ENCODE measurements around the gene BASP1.

Gene BASP1

DNA sequence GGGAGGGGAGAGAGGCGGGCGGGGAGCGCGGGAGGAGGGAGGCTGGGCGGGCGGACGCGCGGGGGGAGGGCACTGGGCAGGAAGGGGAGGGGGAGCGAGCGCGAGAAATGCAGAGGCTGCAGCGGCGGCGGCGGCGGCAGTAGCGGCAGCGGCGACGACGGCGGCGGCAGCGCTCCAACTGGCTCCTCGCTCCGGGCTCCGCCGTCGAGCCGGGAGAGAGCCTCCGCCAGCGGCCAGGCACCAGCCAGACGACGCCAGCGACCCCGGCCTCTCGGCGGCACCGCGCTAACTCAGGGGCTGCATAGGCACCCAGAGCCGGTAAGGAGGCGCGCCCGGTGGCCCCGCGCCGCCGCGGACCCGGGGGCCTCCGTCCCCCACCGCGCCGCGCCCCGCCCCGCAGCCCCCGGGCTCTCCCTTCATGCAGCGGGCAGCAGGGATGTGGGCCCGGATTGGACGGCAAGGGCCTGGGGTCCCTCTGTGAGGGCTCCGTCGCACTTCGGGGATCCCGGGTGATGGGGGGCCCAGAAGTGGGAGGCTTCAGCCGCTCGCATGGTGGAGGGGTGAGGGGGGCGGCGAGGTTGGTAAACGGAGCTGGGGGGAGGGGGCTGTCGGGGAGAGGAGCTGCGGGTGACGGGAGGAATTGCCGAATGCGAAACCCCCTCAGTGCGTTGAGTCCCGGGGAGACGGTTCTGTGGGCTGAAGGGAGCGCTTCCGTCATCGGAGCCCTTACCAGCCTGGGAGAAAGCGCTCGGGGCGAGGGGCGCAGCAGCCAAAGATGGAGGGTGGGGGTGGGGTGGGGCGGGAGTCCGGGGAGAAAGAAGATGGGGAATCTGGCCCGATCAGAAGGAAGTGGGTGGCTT, at the start of gene BASP1:
BASP1 (plus strand) TSS at position 139 of the 860 bp plus-strand sequence. CDS start 57,586 bp downstream, outside the sequence.
- DNase-seq (ENCODE audit: low read depth): peak; percentile 85

DNA sequence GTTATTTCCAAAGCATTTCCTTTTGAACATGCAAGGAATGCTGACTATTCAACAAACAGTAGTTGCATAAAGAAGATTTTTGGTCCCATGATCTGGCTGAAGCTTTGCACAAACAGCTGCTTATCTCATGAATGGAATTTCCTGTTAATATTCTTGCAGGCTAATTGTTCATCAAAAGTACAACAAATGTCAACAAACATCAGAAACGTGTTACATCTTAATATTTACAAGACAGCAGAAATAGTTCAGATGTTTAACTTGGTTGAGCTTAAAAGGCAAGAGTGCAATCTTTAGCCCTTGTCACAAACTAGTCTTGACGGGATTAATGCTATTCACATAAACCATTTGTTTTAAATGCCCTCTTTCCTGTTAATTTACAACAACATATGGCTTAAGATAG, 47.9 kb upstream of the BASP1 start:
- DNase-seq (ENCODE audit: low read depth): no peak

DNA sequence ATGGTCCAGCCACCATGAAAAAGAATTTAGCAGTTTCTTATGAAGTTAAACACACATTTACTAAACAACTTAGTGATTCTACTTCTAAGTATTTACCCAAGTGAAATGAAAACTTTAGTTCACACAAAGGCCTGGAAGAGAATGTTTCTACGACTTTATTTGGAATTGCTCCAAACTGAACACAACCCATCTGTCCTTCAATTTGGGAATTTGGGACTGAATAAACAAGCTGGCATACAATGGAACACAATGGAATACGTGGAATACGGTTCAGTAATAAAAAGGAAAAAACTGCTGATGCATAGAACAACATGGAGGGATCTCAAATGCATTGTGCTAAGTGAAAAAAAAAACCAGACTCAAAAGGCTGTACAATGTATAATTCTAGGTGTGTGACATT, 44.6 kb upstream of the BASP1 start:
- DNase-seq (ENCODE audit: low read depth): no peak

DNA sequence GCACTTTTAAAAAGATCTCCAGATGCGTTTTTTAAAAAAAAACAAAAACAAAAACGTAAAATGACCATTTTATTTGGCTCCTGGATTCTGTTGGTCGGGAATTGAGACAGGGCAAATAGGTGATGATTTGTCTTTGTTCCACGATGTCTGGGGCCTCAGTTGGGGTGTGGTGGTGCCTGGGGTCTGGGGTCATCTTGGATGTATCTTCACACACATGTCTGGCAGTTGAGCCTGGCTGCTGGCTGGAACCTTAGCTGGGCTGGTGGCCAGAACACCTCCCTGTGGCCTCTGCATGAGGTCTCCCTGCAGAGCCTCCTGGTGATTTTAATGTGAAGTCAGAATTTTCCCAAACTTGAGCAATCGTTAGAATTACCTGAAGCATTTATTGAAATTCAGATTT, 42.5 kb upstream of the BASP1 start:
- no peak for DNase-seq (ENCODE audit: low read depth)

DNA sequence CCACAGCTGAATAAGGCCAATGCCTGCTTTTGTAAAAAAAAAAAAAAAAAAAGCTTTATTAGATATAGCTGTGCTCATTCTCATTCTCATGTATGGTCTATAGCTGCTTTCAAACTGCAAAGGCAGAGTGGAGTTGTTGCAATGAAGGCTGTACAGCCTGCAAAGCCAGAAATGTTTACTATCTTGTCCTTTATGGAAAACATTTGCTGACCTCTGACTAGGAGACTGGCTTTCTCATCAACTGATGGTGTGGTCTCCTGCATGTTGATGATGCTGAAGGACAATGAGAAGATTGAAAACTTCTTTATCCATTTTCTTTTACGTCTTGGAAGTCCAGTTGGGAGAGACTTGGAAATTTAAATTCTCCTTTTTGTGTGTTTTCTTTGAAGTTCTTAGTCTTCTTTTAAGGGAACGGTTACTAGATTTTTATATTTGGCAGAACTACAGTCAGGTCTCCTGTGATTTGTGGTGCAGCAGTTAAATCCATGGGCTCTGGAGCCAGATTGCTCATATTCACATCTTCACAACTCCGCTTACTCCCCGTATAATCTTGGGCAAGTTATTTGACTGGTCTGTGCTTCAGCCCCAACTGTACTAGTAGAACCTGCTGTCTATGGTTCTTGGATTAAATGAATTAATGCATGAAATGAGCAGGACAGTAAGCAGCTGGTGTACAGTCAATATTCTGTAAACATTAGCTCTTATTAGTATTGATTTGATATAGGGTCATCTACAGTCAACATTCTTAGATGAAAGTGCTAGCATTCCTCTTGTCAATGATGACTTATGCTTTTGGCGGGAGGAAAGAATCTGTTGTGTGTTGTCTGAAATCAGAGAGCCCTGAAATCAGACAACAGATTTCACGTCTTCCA, 39.7 kb upstream of the BASP1 start:
- no peak for DNase-seq (ENCODE audit: low read depth)

GRCh38 chr5:17178373-17178675, 39.1 kb upstream of the BASP1 start:
- DNase-seq (ENCODE audit: low read depth): no peak

DNA sequence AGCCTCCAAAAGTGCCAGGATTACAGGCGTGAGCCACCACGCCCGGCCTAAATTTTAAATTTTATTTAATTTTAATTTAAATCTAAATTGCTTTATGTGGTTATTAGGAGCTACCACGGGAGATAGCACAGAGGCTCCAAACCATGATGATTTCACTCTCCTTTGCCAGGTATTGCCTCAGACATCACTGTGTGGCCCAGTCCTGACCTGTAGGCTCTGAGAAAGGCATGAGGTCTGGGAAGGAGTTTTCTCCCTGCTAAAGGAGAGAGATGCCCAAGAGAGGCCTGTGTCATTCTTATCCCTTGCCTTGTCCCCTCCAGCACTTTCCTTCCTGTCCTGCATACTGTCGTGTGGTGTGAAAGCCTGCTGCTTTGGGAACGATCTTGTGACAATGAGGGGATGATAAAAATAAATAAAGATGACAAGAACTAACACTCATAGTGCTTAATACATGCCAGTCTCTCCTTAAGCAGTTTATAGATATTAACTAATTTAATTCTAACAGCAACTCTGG, 37.0 kb upstream of the BASP1 start:
- no peak for DNase-seq (ENCODE audit: low read depth)

- peak; percentile 99 for DNase-seq (ENCODE audit: low read depth)
Observed at GRCh38 chr5:17180864-17181723, 36.3 kb upstream of the BASP1 start.

DNA sequence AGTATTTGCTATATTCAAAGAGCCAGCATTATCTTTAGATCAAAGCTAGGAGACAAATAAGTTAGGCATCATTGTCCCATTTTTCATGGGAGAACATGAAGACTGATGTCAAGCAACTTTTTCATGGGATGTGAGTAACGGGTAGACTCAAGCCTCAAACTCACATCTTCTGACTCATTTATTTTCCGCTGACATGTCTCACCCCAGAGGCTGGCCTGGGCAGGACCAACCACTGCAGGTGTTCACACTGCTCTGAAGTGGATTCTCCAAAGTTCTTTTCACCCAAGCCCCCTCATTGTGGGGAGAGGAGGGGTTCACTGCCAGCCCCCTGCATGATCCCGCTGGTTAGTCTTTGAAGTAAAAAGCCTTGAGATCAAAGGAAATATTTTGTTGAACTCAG, 34.9 kb upstream of the BASP1 start:
- peak; percentile 90 for DNase-seq (ENCODE audit: low read depth)

GRCh38 chr5:17182981-17183380, 34.5 kb upstream of the BASP1 start:
- DNase-seq (ENCODE audit: low read depth): peak; percentile 22

DNA sequence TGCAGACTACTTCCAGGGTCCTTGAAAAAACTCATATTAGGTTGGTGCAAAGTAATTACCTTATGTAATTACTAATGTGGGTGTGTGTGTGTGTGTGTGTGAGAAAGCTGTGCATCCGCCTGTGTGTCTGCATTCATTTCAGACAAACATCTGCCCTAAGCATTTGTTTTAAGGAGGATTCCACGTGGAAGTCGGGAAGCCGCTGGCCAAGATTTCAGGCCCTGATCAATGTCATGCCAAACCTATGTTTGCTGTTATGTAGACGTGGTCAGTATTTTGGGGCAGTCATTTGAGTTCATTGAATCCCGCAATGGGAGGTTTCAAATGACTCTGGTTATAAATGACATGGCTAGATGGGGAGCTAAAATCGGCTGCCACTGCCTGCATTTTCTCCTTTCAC, 33.6 kb upstream of the BASP1 start:
- DNase-seq (ENCODE audit: low read depth): no peak

DNA sequence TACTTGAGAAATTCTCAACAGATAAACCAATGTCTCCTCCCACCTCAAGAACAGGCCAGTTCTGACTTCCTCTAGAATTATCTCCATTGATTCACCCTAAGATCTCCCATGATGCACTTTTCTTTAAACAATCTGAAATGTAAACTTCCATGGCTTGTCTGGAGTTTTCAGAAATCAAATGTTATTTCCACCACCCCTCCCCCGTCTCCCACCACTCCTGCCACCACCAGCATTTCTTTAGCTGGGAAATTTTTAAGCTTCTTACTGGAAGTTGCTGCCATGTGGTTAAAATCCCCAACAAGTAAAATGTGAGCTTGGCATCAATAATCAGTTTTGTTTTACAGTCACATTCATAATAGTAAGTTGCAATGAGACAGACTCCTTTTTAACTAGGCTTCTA, 32.8 kb upstream of the BASP1 start:
- no peak for DNase-seq (ENCODE audit: low read depth)

DNA sequence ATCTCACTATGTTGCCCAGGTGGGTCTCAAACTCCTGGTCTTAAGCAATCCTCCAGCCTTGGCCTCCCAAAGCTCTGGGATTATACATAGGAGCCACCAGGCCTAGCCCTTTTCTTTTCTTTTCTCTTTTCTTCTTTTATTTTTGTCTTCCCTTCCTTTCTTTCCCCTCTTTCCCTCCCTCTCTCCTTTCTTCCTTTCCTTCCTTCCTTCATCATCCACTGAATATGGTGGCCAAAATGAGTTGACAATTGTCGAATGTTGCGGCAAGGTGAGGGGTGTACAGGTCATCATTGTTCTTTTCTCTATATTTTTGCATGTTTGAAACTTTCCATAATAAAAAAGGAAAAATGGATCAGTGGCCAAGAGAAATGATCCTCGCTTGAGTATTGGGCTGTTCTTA, 32.1 kb upstream of the BASP1 start:
- DNase-seq (ENCODE audit: low read depth): no peak

- peak; percentile 86 for DNase-seq (ENCODE audit: low read depth)
Observed at GRCh38 chr5:17185773-17186172, 31.7 kb upstream of the BASP1 start.

DNA sequence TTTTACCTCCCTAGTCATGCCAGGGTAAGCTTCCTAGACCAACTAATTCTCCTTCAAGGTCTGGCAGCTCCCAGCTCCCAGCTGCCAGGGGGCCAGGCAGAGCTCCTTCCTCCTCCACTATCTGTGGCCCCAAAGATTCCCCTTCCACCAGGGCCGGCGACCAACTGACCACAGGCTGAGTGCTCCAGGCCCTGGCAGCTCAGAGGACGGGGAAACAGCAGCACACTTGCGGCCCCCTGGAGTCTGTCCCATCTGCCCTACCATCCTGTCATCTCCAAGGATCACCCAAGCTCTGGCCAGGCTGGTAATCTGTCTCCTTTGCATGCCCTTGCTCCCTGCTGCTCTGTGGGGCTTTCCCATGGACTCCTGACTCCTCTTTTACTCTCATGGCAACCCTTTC, 31.2 kb upstream of the BASP1 start:
- DNase-seq (ENCODE audit: low read depth): peak; percentile 43

DNA sequence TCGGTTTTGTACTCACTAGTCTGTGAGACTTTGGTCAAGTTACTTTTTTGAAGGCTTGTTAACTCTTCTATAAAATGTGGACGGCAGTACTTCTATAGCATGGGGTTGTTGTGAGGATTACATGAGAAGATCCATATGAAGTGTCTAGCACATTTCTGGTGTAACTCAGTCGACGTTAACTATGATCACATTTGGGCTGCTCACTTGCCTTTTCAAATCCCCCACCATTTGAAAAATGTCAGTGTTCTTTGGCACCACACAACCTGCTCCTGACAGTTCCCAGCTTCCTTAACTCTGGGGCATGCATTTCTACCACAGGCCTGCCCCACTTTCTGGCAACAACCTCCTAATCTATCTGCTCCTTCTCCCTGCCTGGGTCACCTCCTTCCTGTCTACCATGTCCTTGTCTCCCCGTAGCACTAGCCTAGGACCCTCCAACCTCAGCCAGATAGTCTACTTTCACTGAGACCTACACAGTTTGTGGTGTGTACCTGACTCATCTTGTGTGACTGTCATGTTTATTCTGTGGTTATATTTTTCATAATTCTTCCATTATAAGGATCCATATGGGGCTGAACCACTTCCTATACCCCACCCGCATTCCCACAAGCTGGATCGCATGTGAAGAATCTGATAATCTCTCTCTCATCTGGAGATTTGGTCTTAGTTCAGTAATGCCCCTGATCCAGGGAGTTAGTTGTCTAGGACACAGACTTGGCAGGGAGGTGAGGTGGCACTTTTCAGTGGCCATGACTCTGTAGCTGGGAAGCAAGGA, 30.2 kb upstream of the BASP1 start:
- DNase-seq (ENCODE audit: low read depth): peak; percentile 95

DNA sequence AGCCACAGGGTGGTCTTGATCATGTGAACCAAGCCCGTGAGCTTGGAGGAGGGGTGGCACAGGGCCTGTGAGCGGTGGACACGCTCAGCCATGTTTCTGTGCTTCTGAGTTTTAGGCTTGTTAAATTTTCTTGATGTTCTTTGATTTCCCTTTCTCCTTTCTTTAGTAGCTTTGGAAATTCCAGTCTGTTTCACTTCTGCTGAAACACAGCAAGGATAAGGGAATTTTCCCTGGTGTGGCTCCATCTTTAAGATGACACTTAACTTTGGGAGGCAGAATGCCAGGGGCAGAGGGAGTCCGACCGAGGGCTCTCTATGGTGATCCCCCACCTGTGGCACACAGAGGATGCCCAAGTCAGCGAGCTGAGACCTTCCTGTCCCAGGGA, 29.7 kb upstream of the BASP1 start:
- no peak for DNase-seq (ENCODE audit: low read depth)

DNA sequence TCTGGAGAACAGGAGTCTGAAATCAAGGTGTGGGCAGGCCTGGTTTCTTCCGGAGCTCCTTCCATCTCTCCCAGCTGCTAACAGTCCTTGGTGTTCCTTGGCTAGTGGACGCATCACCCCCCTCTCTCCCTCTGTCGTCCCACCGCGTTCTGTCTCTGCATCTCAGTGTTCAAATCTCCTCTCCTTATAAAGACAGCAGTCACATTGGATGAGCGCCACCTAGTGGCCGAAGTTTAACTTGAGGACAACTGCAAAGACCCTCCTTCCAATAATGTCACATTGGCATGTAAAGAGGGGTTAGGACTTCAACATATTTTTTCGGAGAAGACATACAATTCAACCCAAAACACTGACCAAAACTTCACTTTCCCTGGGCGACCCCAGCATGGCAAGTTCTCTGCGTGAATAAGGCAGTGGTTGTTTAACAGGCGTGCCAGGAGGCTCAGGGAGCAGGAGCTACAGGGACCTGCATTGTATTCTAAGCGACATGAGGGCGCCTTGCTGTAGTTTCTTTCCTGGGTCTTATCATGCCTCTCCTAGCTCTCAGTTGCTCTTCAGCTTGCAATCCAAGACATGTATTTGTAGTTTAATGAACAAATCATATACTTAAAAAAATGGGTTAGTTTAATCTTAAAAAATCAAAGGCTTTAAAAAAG, 27.9 kb upstream of the BASP1 start:
- peak; percentile 93 for DNase-seq (ENCODE audit: low read depth)

DNA sequence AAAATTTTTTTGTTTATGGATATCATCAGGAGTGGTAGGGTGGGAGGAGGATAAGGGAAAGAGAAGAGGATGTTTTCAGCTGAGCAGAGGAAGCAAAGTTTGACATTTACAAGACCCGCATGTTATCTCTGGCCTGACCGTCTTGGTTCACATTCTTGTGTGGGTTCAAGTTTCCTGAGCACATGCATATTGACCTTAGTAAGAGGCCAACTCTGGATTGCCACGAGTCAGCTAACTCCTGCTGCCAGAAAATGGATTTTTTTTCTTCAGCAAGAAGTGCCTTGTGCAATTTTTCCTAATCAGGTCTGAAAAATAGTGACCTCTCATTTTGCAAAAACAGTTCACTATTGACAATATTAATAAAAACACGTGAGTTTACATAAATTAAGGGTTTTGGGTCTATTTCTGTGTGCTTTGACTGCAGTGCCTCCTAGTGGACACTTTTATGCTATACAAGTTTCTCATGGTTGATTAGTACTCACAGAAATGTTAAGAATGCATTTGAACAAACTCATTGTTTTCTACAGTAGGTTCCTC, 27.1 kb upstream of the BASP1 start:
- peak; percentile 81 for DNase-seq (ENCODE audit: low read depth)

GRCh38 chr5:17190799-17191391, 26.5 kb upstream of the BASP1 start:
- DNase-seq (ENCODE audit: low read depth): peak; percentile 64

All from ELR (cell line).